Keratinocyte (primary cell): ENCODE results near the gene SORT1.

Experiments
- CTCF ChIP-seq, 3 experiments: IDR thresholded peaks in 1 of 3; conservative IDR thresholded peaks in 1 of 3; optimal IDR thresholded peaks in 1 of 3; 2 replicates in 2 of 3; 3 replicates in 1 of 3; pipeline versions ENCODE3 to v1.5.1; 2011; ENCODE audit warnings: low read length in 3 of 3, mild to moderate bottlenecking in 3 of 3, moderate library complexity in 2 of 3, control low read depth in 1 of 3, inconsistent platforms in 1 of 3; ENCODE audit not compliant: insufficient read depth in 2 of 3; ENCODE audit errors: extremely low read depth in 1 of 3
- EZH2 ChIP-seq: IDR thresholded peaks from one replicate; pipeline ENCODE4 v1.6.1; 2012; ENCODE audit warnings: inconsistent platforms, mild to moderate bottlenecking, low read length, moderate library complexity

- no peak for TF ChIP-seq CTCF (optimal IDR thresholded peaks at IDR 0.05 in 1 of 3, IDR thresholded peaks at IDR 0.05 in 1 of 3, conservative IDR thresholded peaks at IDR 0.05 in 1 of 3; ENCODE audit: extremely low read depth in 1 of 3, insufficient read depth in 2 of 3, low read length in 3 of 3)
- TF ChIP-seq EZH2, result no peak
Measured at GRCh38 chr1:109379907-109380306, 17.8 kb downstream of the SORT1 start.
